K562 (cell line): ENCODE measurements around the gene PHF21B. TPM values are rescaled to one million over a fixed set of nuclear protein-coding genes. Genes with fewer than 3 reads are reported as not detected.

Experiments used
- ATAC-seq: fragments of 200-7000 bp; cut with Tn5 transposase; 3 replicates; pipeline ENCODE4 v1.9.1; 2020; ENCODE audit warnings: moderate library complexity
- BruUV-seq: library from RNA; stranded (reverse); fragments of 400-500 nt; replicated peaks from 2 replicates; lab custom pipeline; 2021; lab: Mats Ljungman, UMichigan
- CTCF ChIA-PET: fragments of 300-600 bp; formaldehyde crosslinking; extraction: SDS; loops from one replicate; lab custom pipeline; 2021; ENCODE audit warnings: low intra/inter-chr PET ratio; lab: Yijun Ruan, JAX
- POLR2A ChIA-PET: fragments of 300-600, 350-650 bp; sonication (Branson Sonifier 250); formaldehyde crosslinking; extraction: SDS; loops from one replicate; lab custom pipeline; 2021; ENCODE audit warnings: antibody characterized with exemption, inconsistent platforms; lab: Yijun Ruan, JAX
- DNase-seq, 4 experiments: peaks; one replicate each; pipeline versions ENCODE4 v3.0.0 to v3.0.0-alpha.2; 2011 to 2018; ENCODE audit warnings: low spot score in 3 of 4, mixed read lengths in 3 of 4; ENCODE audit errors: extremely low read depth in 1 of 4
- FAIRE-seq: peaks from 2 replicates; lab custom pipeline; 2011; peaks lifted over from hg19 to GRCh38; lab: Jason Lieb, UNC
- H2AFZ ChIP-seq: 2 replicates; pipeline ENCODE4 v1.6.0; 2011; ENCODE audit warnings: low read depth, low read length, control low read depth, inconsistent platforms
- H3K27ac ChIP-seq: fragments of 200-600 bp; 3 replicates; pipeline ENCODE4 v1.8.0; 2011; ENCODE audit warnings: low read depth, mild to moderate bottlenecking, control low read depth, inconsistent platforms, low read length, moderate library complexity, mixed read lengths; ENCODE audit errors: extremely low read depth
- H3K27me3 ChIP-seq, 2 experiments: fragments of 300-600 bp in 1 of 2; 2 replicates in 1 of 2; 3 replicates in 1 of 2; pipeline versions ENCODE4 v1.6.0 to v1.8.0; 2011; ENCODE audit warnings: inconsistent platforms in 2 of 2, low read length in 2 of 2, mild to moderate bottlenecking in 1 of 2, mixed read lengths in 1 of 2, moderate library complexity in 1 of 2; ENCODE audit not compliant: control insufficient read depth in 2 of 2, insufficient read depth in 2 of 2
- H3K36me3 ChIP-seq: fragments of 300-600 bp; 3 replicates; pipeline ENCODE4 v1.8.0; 2011; ENCODE audit warnings: mild to moderate bottlenecking, low read length, inconsistent platforms; ENCODE audit not compliant: control insufficient read depth, insufficient read depth
- H3K4me1 ChIP-seq, 2 experiments: fragments of 200-600 bp in 1 of 2; replicated peaks in 1 of 2; 2 replicates in 1 of 2; 3 replicates in 1 of 2; pipeline versions ENCODE4 v1.5.1 to v1.8.0; 2011; ENCODE audit warnings: inconsistent platforms in 2 of 2, low read length in 2 of 2, mild to moderate bottlenecking in 1 of 2, mixed read lengths in 1 of 2, moderate library complexity in 1 of 2; ENCODE audit not compliant: control insufficient read depth in 2 of 2, insufficient read depth in 2 of 2
- H3K4me2 ChIP-seq: 2 replicates; pipeline ENCODE4 v1.6.1; 2011; ENCODE audit warnings: low read length, control low read depth, inconsistent platforms, mixed read lengths; ENCODE audit not compliant: insufficient read depth
- H3K4me3 ChIP-seq: fragments of 200-600 bp; sonication (generic), shearing (Covaris generic); 2 replicates; pipeline ENCODE4 v1.5.1; 2016; ENCODE audit warnings: control low read depth, inconsistent platforms
- H3K79me2 ChIP-seq: fragments of 200-600 bp; 3 replicates; pipeline ENCODE4 v1.8.0; 2011; ENCODE audit warnings: low read length, inconsistent platforms; ENCODE audit not compliant: control insufficient read depth, insufficient read depth
- H3K9ac ChIP-seq, 2 experiments: 2 replicates each; pipeline versions ENCODE4 v1.6.0 to v1.6.1; 2011; ENCODE audit warnings: low read depth in 2 of 2, low read length in 2 of 2, control low read depth in 1 of 2, inconsistent platforms in 1 of 2, mild to moderate bottlenecking in 1 of 2, mixed read lengths in 1 of 2; ENCODE audit not compliant: insufficient read depth in 1 of 2
- H3K9me1 ChIP-seq: one replicate; pipeline ENCODE4 v1.6.0; 2011; ENCODE audit warnings: inconsistent platforms, mild to moderate bottlenecking, low read length, moderate library complexity; ENCODE audit not compliant: control insufficient read depth, insufficient read depth
- H3K9me3 ChIP-seq: replicated peaks from 2 replicates; pipeline ENCODE4 v1.5.1; 2011; ENCODE audit warnings: low read depth, low read length, inconsistent platforms; ENCODE audit not compliant: control insufficient read depth, insufficient read depth
- H4K20me1 ChIP-seq: replicated peaks from 2 replicates; pipeline ENCODE4 v1.6.1; 2011; ENCODE audit warnings: low read length, inconsistent platforms, mixed read lengths; ENCODE audit not compliant: control insufficient read depth, insufficient read depth
- C11orf30 ChIP-seq: fragments of 450-650 bp; IDR thresholded peaks from 2 replicates; pipeline ENCODE4 v1.6.1; 2016; ENCODE audit warnings: low read depth, mild to moderate bottlenecking
- GATA2 ChIP-seq: sonication (generic); formaldehyde crosslinking; IDR thresholded peaks from 2 replicates; pipeline ENCODE4 v1.4.0; 2020; ENCODE audit warnings: mild to moderate bottlenecking, missing genetic modification reagents
- MIER1 ChIP-seq: fragments of 450-650 bp; IDR thresholded peaks from 2 replicates; pipeline ENCODE4 v1.6.1; 2016; ENCODE audit warnings: antibody characterized with exemption, mild to moderate bottlenecking, low read depth
- MXI1 ChIP-seq: IDR thresholded peaks from 2 replicates; pipeline ENCODE4 v1.6.1; 2011; ENCODE audit warnings: low read depth, mild to moderate bottlenecking, improper control_type of control experiment, low read length
- RCOR1 ChIP-seq, 2 experiments: IDR thresholded peaks; 2 replicates each; pipeline ENCODE4 v1.6.1; 2012; ENCODE audit warnings: low read depth in 2 of 2, low read length in 2 of 2, borderline replicate concordance in 1 of 2, improper control_type of control experiment in 1 of 2
- SP2 ChIP-seq: IDR thresholded peaks from 2 replicates; pipeline ENCODE4 v1.6.1; 2011; ENCODE audit warnings: mild to moderate bottlenecking, low read depth, low read length, moderate library complexity; ENCODE audit not compliant: poor library complexity, severe bottlenecking; ENCODE audit errors: extremely low read depth
- WHSC1 ChIP-seq: IDR thresholded peaks from one replicate; pipeline ENCODE4 v1.6.1; 2012; ENCODE audit warnings: low read length, control low read depth, inconsistent platforms
- ZFP36 ChIP-seq: fragments of 150-350 bp; IDR thresholded peaks from 2 replicates; pipeline ENCODE4 v1.6.1; 2018; ENCODE audit warnings: low read length, low read depth; ENCODE audit not compliant: partially characterized antibody
- ZNF316 ChIP-seq: fragments of 450-650 bp; IDR thresholded peaks from 2 replicates; pipeline ENCODE4 v1.6.1; 2016
- ZNF830 ChIP-seq: fragments of 250-450 bp; sonication (Bioruptor Pico); IDR thresholded peaks from 2 replicates; pipeline ENCODE4 v1.5.0; 2021; ENCODE audit warnings: mild to moderate bottlenecking
- WGBS: fragments of 100-300 bp; shearing (Covaris generic); methylation state at CpG from one replicate; pipeline ENCODE4 v1.1.6; 2016; ENCODE audit warnings: low coverage, mixed read lengths; ENCODE audit not compliant: insufficient coverage; ENCODE audit errors: missing lambda C conversion rate; 5-methylcytosine and 5-hydroxymethylcytosine counted together
- in situ Hi-C: fragments of 300-500 bp; cut with MboI; formaldehyde crosslinking; loops from 4 replicates; pipeline ENCODE4 v1.15.0; 2018; ENCODE audit warnings: inconsistent platforms, mixed read lengths
- intact Hi-C: fragments of 100-400 bp; cut with micrococcal nuclease; formaldehyde crosslinking; loops from 2 replicates; pipeline ENCODE4 v1.14.2; 2022
- polyA plus RNA-seq, 8 experiments: library from polyadenylated mRNA; depleted of rRNA in 4 of 8; stranded (reverse) in 5 of 8; unstranded in 3 of 8; fragments of >200 nt; fragmentation: Nextera tagmentation in 2 of 8; fragmentation: Illumina TruSeq in 1 of 8; extraction: Ambion mirVana in 2 of 8; extraction: Trizol in 1 of 8; gene quantifications; 2 replicates each; pipeline versions ENCODE4 v1.2.1 to v1.2.3, GENCODE V29; 2011 to 2014; ENCODE audit warnings: inconsistent platforms in 1 of 8, missing spikeins in 1 of 8
- total RNA-seq, 7 experiments: library from RNA; depleted of rRNA in 6 of 7; stranded (reverse); fragments of >200 nt in 6 of 7; fragmentation: Illumina TruSeq in 2 of 7; extraction: Trizol in 2 of 7; gene quantifications; 2 replicates each; pipeline versions ENCODE4 v1.2.1 to v1.2.3, GENCODE V29; 2011 to 2021; ENCODE audit warnings: low replicate concordance in 1 of 7
- TF ChIP-seq, protein P1 (sequence below): fragments of 250-450 bp; sonication (Bioruptor Pico); IDR thresholded peaks from 2 replicates; pipeline ENCODE4 v1.8.0; 2021; ENCODE audit warnings: borderline replicate concordance, mild to moderate bottlenecking, moderate library complexity; ENCODE audit not compliant: poor library complexity, severe bottlenecking

The PHF21B gene
- total and polyA plus RNA-seq, 9 of the 15 experiments (the other 6 are each of a cell fraction or from before 2014, with no cell fraction given) = 0.04 TPM; not detected in 8

DNA sequence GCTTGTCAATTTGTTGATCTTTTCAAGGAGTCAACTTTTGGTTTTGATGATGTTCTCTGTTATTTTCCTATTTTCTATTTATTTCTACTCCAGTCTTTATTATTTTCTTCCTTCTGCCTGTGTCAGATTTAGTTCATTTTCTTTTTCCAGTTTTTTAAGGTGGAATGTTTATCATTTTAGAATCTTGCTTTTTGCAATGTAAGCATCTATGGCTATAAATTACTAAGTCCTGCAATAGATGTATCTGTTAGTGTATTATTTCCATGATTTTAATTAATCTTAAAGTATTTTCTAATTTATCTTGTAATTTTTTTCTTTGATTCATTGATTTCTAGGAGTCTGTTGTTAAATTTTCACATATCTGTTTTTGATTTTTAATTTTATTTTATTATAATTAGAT, 175.7 kb downstream of the PHF21B start:
- Histone ChIP-seq H4K20me1 (no peaks in the 10 kb centered on the region), H2AFZ (no peak overlapping the region), H3K9me1 (no peaks in the 10 kb centered on the region), H3K27me3 (peaks cover 0 to 1% of the 10 kb centered on the region in 2 experiments; a peak in 2 of 5 replicates), H3K9ac (no peak overlapping the region), H3K79me2 (no peaks in the 10 kb centered on the region), H3K4me1 (no peaks in the 10 kb centered on the region), H3K4me3 (no peak overlapping the region), H3K9me3 (no peaks in the 10 kb centered on the region), H3K4me2 (no peak overlapping the region), H3K36me3 (no peaks in the 10 kb centered on the region), H3K27ac (no peak overlapping the region)
- in situ Hi-C loops = no loop called here
- CTCF ChIA-PET = no interaction called here
- FAIRE-seq (no peak), ATAC-seq (no peak), DNase-seq (no peak)
- no TSS peak for BruUV-seq
- TF ChIP-seq MXI1 (no peak), ZFP36 (no peak), ZNF316 (peak; percentile 46; the same call in 1 of the 2 replicates), C11orf30 (peak; percentile 33; the same call in 1 of the 2 replicates), SP2 (no peak)
- POLR2A ChIA-PET = no interaction called here
- intact Hi-C loops = no loop called here

DNA sequence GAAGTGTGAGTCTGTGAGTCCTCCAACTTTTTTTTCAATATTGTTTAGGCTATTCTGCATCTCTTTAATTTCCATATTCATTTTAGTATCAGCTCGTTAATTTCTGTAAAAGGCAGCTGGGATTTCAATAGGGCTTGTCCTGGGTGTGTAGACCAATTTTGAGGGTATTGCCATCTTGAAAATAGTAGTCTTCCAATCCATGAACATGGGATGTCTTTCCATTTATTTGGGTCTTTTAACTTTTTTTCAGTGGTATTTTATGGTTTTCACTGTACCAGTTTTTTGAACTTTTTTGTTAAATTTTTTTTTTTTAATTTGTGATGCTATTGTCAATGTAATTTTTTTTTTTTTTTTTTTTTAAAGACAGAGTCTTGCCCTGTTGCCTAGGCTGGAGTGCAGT, 177.9 kb downstream of the PHF21B start:
- in situ Hi-C loops (no loop called here), intact Hi-C loops (no loop called here)
- H3K9me1 ChIP-seq = no peaks in the 10 kb centered on the region
- H3K27ac ChIP-seq = no peak overlapping the region
- no peaks in the 10 kb centered on the region for H3K79me2 ChIP-seq
- no peak overlapping the region for H3K4me2 ChIP-seq
- ATAC-seq (no peak), DNase-seq (no peak), FAIRE-seq (no peak)
- no peak overlapping the region for H3K9ac ChIP-seq
- BruUV-seq = no TSS peak
- POLR2A ChIA-PET = no interaction called here
- CTCF ChIA-PET = no interaction called here
- 0% methylated on average over 1 of the region's 1 CpG for WGBS
- H2AFZ ChIP-seq = no peak overlapping the region
- no peaks in the 10 kb centered on the region for H4K20me1 ChIP-seq
- no peaks in the 10 kb centered on the region; a peak in 1 of 5 replicates for H3K27me3 ChIP-seq
- H3K9me3 ChIP-seq = no peaks in the 10 kb centered on the region
- no peak for TF ChIP-seq RCOR1 (IDR thresholded peaks at IDR 0.05; ENCODE audit: borderline replicate concordance in 1 of 2, low read depth in 2 of 2, low read length in 2 of 2)
- TF ChIP-seq GATA2 = no peak
- TF ChIP-seq, protein P1, sequence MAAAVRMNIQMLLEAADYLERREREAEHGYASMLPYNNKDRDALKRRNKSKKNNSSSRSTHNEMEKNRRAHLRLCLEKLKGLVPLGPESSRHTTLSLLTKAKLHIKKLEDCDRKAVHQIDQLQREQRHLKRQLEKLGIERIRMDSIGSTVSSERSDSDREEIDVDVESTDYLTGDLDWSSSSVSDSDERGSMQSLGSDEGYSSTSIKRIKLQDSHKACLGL (CRISPR knock-in tag) = no peak
- no peak for TF ChIP-seq MIER1
- no peak for TF ChIP-seq WHSC1
- TF ChIP-seq ZNF830 = no peak
- H3K4me1 ChIP-seq = no peaks in the 10 kb centered on the region
- no peaks in the 10 kb centered on the region for H3K36me3 ChIP-seq
- no peak overlapping the region for H3K4me3 ChIP-seq
